Thymus (tissue), 11 donors: Measurements from ENCODE around the gene IFNA13. TPM values are rescaled to one million over a fixed set of nuclear protein-coding genes. Genes with fewer than 3 reads are reported as not detected.
A peak's percentile ranks its signal among the peaks of the same experiment; 100 is the strongest.

Experiments used
- DNase-seq, 9 donors: peaks; one replicate each; pipeline ENCODE4 v3.0.0-alpha.2; 2013; ENCODE audit warnings: low spot score in 9 of 9, low read depth in 6 of 9, missing footprints in 1 of 9
- H3K27ac ChIP-seq, 2 donors: one replicate each; pipeline ENCODE4 v1.5.1; 2013; ENCODE audit warnings: control low read depth in 1 of 2, low read depth in 1 of 2, low read length in 1 of 2, mild to moderate bottlenecking in 1 of 2, moderate library complexity in 1 of 2
- H3K27me3 ChIP-seq, 2 donors: one replicate each; pipeline ENCODE4 v1.5.1; 2013; ENCODE audit warnings: low read length in 1 of 2; ENCODE audit not compliant: control insufficient read depth in 2 of 2, insufficient read depth in 1 of 2
- H3K36me3 ChIP-seq, 2 donors: one replicate each; pipeline ENCODE4 v1.5.1; 2013; ENCODE audit warnings: low read length in 1 of 2, mild to moderate bottlenecking in 1 of 2, moderate library complexity in 1 of 2; ENCODE audit not compliant: control insufficient read depth in 2 of 2, insufficient read depth in 2 of 2
- H3K4me1 ChIP-seq, 2 donors: one replicate each; pipeline ENCODE4 v1.5.1; 2013; ENCODE audit warnings: low read length in 2 of 2; ENCODE audit not compliant: control insufficient read depth in 2 of 2, insufficient read depth in 2 of 2
- H3K4me3 ChIP-seq, 2 donors: one replicate each; pipeline ENCODE4 v1.5.1; 2013; ENCODE audit warnings: low read length in 2 of 2, control low read depth in 1 of 2, mild to moderate bottlenecking in 1 of 2
- H3K9me3 ChIP-seq, 2 donors: one replicate each; pipeline ENCODE4 v1.5.1; 2013; ENCODE audit warnings: low read length in 1 of 2, mild to moderate bottlenecking in 1 of 2; ENCODE audit not compliant: control insufficient read depth in 2 of 2, insufficient read depth in 1 of 2
- WGBS: extraction: QIAGEN DNeasy Blood & Tissue Kit; methylation state at CpG from one replicate; pipeline ENCODE4 v1.1.7; 2013; 5-methylcytosine and 5-hydroxymethylcytosine counted together
- polyA plus RNA-seq: library from polyadenylated mRNA; stranded (reverse); fragments of 200-250 nt; gene quantifications from one replicate; pipeline ENCODE4 v1.2.3, GENCODE V29; 2013
- total RNA-seq: library from RNA; stranded (reverse); fragments of 120-200 nt; gene quantifications from one replicate; pipeline ENCODE4 v1.2.4, GENCODE V29; 2013
- donor health status: healthy.

IFNA13 gene
- total and polyA plus RNA-seq, 2 donors, result 0.02 TPM; not detected in 1

- Histone ChIP-seq H3K27ac (peak within 1 kb of the TSS; percentile 91 to 96), H3K4me1 (peaks cover 13 to 14% of the 10 kb centered on the region in 2 donors), H3K27me3 (no peaks in the 10 kb centered on the region), H3K36me3 (peaks cover 0 to 8% of the 10 kb centered on the region in 2 donors), H3K9me3 (no peaks in the 10 kb centered on the region), H3K4me3 (peak within 1 kb of the TSS; percentile 92 to 99)
- peak; percentile 73 to 93 (median 85) for DNase-seq
- under 1% methylated on average over 55 of the region's 55 CpGs for WGBS
Measured at GRCh38 chr9:21334701-21335632, 32.9 kb downstream of the IFNA13 start, which contains the start of gene KLHL9. Gene KLHL9 (minus strand): TSS chr9:21335404. CDS start chr9:21334859, 545 bp downstream.

GRCh38 chr9:21333226-21333625 lies 34.6 kb downstream of the IFNA13 start:
- no peak overlapping the region for H3K4me3 ChIP-seq
- H3K27me3 ChIP-seq, result no peaks in the 10 kb centered on the region
- H3K9me3 ChIP-seq, result no peaks in the 10 kb centered on the region
- DNase-seq, result no peak
- H3K4me1 ChIP-seq, result peaks cover 13 to 14% of the 10 kb centered on the region in 2 donors
- H3K36me3 ChIP-seq, result peaks cover 0 to 8% of the 10 kb centered on the region in 2 donors
- H3K27ac ChIP-seq, result no peak overlapping the region
- 98% methylated on average over 2 of the region's 2 CpGs for WGBS

GRCh38 chr9:21331676-21332402 lies 36.0 kb downstream of the IFNA13 start:
- Histone ChIP-seq H3K9me3 (no peaks in the 10 kb centered on the region), H3K4me3 (no peak overlapping the region), H3K4me1 (peaks cover 13 to 14% of the 10 kb centered on the region in 2 donors), H3K36me3 (peaks cover 0 to 8% of the 10 kb centered on the region in 2 donors), H3K27ac (no peak overlapping the region), H3K27me3 (no peaks in the 10 kb centered on the region)
- 85% methylated on average over 5 of the region's 5 CpGs for WGBS
- DNase-seq, result no peak

DNA sequence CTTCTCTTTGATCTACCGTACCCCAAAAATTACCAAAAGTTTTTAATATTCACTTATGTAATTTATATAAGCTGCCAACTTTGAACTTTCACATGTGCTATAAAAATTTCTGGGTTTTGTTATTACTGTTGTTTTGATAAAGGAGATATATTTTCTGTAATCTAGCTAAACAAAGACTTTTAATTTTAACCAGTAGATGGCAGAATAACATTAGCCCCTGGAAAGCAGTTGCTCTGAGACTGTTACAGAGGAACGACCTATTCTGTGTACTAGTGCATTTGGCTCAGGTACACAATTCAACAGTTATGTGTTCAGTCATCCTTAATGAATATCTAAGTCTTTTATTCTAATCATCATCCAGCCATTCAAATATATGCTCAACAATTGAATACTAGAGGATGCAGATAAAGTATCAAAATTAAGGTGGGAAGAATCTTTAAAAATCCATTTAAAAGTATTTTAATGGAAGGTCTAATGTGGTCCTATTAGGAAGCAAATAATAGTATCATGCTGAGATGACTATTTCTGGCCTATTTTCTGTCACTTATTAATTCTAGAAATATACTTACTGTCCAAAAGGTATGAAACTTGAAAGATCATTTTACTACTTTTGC lies 41.2 kb downstream of the IFNA13 start:
- DNase-seq, result peak in 8 of 9 donors; percentile 25 to 77 (median 38)
- 47% methylated on average over 2 of the region's 2 CpGs for WGBS
- peaks cover 6 to 18% of the 10 kb centered on the region in 2 donors for H3K36me3 ChIP-seq

DNA sequence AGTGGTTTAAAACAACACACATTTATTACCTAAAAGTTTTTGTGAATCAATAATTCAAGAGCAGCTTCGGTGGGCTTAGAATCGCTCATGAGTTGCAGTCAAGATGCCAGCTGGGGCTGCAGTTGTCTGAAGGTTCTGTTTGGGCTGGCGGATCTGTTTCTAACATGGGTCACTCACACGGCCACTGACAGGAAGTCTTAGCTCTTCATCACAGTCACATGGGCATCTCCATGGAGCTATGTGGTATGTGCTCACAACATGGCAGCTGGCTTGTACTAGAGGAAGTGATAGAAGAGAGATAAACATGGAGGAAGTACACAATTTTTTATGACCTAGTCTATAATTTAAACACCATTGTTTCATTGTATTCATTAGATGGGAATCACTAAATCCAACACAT lies 43.8 kb downstream of the IFNA13 start:
- no peaks in the 10 kb centered on the region for H3K27me3 ChIP-seq
- H3K9me3 ChIP-seq, result no peaks in the 10 kb centered on the region
- no peak overlapping the region for H3K4me3 ChIP-seq
- H3K27ac ChIP-seq, result no peak overlapping the region
- WGBS, result 96% methylated on average over 4 of the region's 4 CpGs
- peaks cover 6 to 25% of the 10 kb centered on the region in 2 donors for H3K36me3 ChIP-seq
- no peak for DNase-seq
- H3K4me1 ChIP-seq, result no peaks in the 10 kb centered on the region

More for the DNA sequence above, 41.2 kb downstream of the IFNA13 start:
- Histone ChIP-seq H3K27ac (no peak overlapping the region), H3K4me1 (peaks cover 0 to under 1% of the 10 kb centered on the region in 2 donors), H3K27me3 (no peaks in the 10 kb centered on the region), H3K9me3 (no peaks in the 10 kb centered on the region), H3K4me3 (no peak overlapping the region)

GRCh38 chr9:21322911-21323461 lies 44.9 kb downstream of the IFNA13 start:
- DNase-seq, result no peak
- Histone ChIP-seq H3K4me1 (no peaks in the 10 kb centered on the region), H3K9me3 (no peaks in the 10 kb centered on the region), H3K4me3 (no peak overlapping the region), H3K36me3 (peaks cover 6 to 25% of the 10 kb centered on the region in 2 donors), H3K27me3 (no peaks in the 10 kb centered on the region), H3K27ac (no peak overlapping the region)
- WGBS, result 97% methylated on average over 5 of the region's 5 CpGs

- H3K4me3 ChIP-seq, result no peak overlapping the region
- no peak for DNase-seq
- H3K4me1 ChIP-seq, result no peaks in the 10 kb centered on the region
- H3K27me3 ChIP-seq, result no peaks in the 10 kb centered on the region
- no peak overlapping the region for H3K27ac ChIP-seq
- 96% methylated on average over 2 of the region's 2 CpGs for whole genome bisulfite sequencing
- no peaks in the 10 kb centered on the region for H3K9me3 ChIP-seq
- peaks cover 6 to 25% of the 10 kb centered on the region in 2 donors for H3K36me3 ChIP-seq
Measured at GRCh38 chr9:21320465-21320864, 47.4 kb downstream of the IFNA13 start.

- Histone ChIP-seq H3K27me3 (no peaks in the 10 kb centered on the region), H3K4me3 (no peak overlapping the region), H3K4me1 (no peaks in the 10 kb centered on the region), H3K9me3 (no peaks in the 10 kb centered on the region), H3K27ac (no peak overlapping the region), H3K36me3 (peaks cover 3 to 15% of the 10 kb centered on the region in 2 donors)
- DNase-seq, result peak in 5 of 9 donors; percentile 17 to 62 (median 24)
- 32% methylated on average over 7 of the region's 7 CpGs for WGBS
Measured at GRCh38 chr9:21317956-21318923, 49.6 kb downstream of the IFNA13 start.
